Fibroblast of villous mesenchyme (primary cell): ENCODE measurements around the gene LMX1B. TPM values are rescaled to one million over a fixed set of nuclear protein-coding genes. Genes with fewer than 3 reads are reported as not detected.

Experiments used
- DNase-seq: peaks from one replicate; pipeline ENCODE4 v3.0.0-alpha.2; 2010; ENCODE audit warnings: low read depth
- H3K4me3 ChIP-seq: 2 replicates; pipeline ENCODE4 v1.5.1; 2011; ENCODE audit warnings: low read depth, mild to moderate bottlenecking, low read length
- total RNA-seq: library from RNA; depleted of rRNA; stranded (reverse); fragments of >200 nt; gene quantifications from 2 replicates; pipeline ENCODE4 v1.2.3, GENCODE V29; 2012
- TF ChIP-seq, protein P1 (sequence below): IDR thresholded peaks from 2 replicates; pipeline ENCODE4 v1.5.1; 2012; ENCODE audit warnings: low read depth, mild to moderate bottlenecking, low read length; ENCODE audit not compliant: insufficient read depth

LMX1B gene
- total RNA-seq, 1 donor, result not detected

GRCh38 chr9:126588491-126589168 is 25.1 kb upstream of the LMX1B start:
- no peak for DNase-seq
- TF ChIP-seq, protein P1, sequence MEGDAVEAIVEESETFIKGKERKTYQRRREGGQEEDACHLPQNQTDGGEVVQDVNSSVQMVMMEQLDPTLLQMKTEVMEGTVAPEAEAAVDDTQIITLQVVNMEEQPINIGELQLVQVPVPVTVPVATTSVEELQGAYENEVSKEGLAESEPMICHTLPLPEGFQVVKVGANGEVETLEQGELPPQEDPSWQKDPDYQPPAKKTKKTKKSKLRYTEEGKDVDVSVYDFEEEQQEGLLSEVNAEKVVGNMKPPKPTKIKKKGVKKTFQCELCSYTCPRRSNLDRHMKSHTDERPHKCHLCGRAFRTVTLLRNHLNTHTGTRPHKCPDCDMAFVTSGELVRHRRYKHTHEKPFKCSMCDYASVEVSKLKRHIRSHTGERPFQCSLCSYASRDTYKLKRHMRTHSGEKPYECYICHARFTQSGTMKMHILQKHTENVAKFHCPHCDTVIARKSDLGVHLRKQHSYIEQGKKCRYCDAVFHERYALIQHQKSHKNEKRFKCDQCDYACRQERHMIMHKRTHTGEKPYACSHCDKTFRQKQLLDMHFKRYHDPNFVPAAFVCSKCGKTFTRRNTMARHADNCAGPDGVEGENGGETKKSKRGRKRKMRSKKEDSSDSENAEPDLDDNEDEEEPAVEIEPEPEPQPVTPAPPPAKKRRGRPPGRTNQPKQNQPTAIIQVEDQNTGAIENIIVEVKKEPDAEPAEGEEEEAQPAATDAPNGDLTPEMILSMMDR, result no peak
- H3K4me3 ChIP-seq, result no peak overlapping the region

DNA sequence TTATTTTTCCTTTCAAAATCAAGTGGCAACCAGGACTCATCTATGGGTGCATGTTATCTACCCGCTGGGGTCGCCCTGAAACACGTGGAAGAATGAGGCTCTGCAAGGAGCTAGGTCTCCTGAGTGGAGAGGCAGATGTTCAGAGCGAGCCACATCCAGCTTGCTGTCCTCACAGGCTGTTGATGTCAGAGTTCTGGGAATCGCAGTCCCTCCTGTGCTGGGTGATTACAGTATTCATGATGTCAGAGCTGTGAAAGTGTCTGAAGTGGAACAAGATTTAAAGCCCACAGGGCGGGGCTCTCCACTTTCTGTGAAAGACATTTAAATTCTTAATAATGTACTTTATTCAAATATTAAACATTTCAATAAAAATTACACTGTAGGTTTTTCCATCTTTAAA is 24.4 kb upstream of the LMX1B start:
- H3K4me3 ChIP-seq, result no peak overlapping the region
- TF ChIP-seq, protein P1, result no peak
- DNase-seq, result no peak

DNA sequence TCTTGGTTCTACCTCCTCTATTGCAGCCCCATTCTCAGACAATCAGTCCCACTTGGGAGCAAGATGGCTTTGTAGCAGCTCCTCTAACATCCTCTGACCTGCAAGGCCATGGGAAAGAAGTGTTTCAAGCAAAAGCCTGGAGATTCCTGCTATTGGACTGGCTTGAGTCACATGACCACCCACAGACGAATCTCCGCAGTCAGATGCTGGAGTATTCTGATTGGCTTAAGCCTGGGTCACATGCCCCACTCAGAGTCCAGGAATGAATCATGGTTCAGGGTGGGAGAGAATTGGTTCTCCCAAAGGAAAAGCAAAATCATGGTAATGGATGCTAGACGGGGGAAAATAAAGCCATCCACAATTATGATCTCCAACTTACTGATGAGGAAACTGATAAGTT is 22.6 kb upstream of the LMX1B start:
- TF ChIP-seq, protein P1, result no peak
- H3K4me3 ChIP-seq, result no peak overlapping the region
- no peak for DNase-seq

DNA sequence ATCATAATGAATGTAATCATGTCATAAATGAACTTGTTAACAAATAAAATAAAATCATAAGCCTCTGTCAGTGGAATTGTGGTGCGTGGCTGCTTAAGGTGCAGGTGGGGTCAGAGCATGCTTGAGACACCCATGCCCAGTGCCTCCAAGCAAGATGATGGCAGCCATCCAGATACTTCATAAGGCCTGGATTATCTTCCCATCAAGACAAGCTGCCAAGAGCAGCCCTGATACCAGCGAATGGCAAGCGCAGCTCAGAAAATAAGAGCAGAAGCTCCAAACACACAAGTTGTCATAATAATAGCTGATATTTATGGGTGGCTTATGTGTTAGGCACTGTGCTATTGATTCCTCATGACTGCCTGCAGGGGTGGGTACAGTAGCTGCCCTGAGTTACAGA is 21.8 kb upstream of the LMX1B start:
- no peak for DNase-seq
- TF ChIP-seq, protein P1, result no peak
- H3K4me3 ChIP-seq, result no peak overlapping the region

DNA sequence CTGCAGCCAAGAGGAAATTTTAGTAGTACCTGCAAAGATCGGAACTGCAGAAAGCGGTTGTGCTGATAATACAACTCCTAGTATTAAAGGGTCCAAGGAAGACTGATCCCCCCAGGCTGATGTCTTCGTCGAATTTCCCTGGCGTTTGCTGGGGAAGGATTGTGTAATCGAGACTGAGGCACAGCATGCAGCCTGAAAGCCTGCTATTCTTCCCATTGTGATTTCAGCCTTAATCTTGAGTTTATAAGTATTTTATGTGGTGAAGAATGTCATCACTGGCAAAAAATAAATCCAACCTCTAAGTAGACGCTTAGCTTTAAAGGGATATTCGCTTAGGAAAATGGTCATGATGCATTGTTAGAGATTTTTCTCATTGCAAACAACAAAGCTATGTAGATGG is 21.3 kb upstream of the LMX1B start:
- TF ChIP-seq, protein P1, result no peak
- no peak for DNase-seq
- no peak overlapping the region for H3K4me3 ChIP-seq

- TF ChIP-seq, protein P1, result no peak
- DNase-seq, result no peak
- H3K4me3 ChIP-seq, result no peak overlapping the region
Measured at GRCh38 chr9:126595982-126596381, 17.7 kb upstream of the LMX1B start.
